Measurements from ENCODE around the gene SPAG16. TPM values are rescaled to one million over a fixed set of nuclear protein-coding genes. Genes with fewer than 3 reads are reported as not detected.

The SPAG16 gene
- total RNA-seq, 2 experiments from 2014 or later, result 2.8 to 3.2 TPM

DNA sequence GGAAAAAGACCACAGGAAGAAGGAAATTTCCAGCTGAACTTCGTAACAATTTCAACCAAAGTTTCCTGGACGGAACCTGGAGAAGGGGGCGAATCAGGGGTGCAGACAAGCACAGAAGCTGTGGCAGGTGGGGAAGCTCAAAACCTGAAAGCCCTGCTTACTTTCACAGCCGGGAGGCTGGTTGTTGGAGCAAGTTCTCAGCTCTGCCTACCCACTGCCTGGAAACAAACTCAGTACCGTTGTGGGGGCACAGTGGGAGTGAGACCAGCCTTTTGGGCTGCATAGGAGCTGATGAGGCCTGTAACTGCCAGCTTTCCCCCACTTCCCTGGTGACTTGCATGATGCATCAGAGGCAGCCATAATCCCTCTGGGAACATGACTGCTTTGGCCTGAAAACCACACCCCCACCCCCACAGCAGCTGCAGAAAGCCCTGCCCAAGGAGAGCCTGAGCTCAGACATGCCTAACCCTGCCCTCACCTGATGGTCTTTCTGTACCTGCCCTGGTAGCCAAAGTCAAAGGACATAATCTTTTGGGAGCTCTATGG is 919.6 kb downstream of the SPAG16 start:
- POLR2A ChIA-PET, result no interaction called here
- H3K4me3 Mint-ChIP-seq, result no peak overlapping the region
- no peak for DNase-seq
- Histone ChIP-seq H3K36me3 (ENCODE audit: insufficient read depth, low read length) (no peaks in the 10 kb centered on the region), H3K27me3 (ENCODE audit: control insufficient read depth in 1 of 2, insufficient read depth in 2 of 2, low read length in 2 of 2) (no peaks in the 10 kb centered on the region), H3K4me1 (ENCODE audit: insufficient read depth, low read length) (no peaks in the 10 kb centered on the region), H3K4me3 (ENCODE audit: low read length) (no peak overlapping the region), H3K27ac (ENCODE audit: low read depth in 1 of 2, low read length in 2 of 2) (no peak overlapping the region), H3K9me3 (ENCODE audit: control insufficient read depth in 1 of 2, insufficient read depth in 1 of 2, low read length in 2 of 2) (peaks cover 0 to 5% of the 10 kb centered on the region in 2 experiments)
- no peak for ATAC-seq (ENCODE audit: poor library complexity)
- H3K27me3 Mint-ChIP-seq, result no peaks in the 10 kb centered on the region
- H3K36me3 Mint-ChIP-seq (ENCODE audit: low read depth), result no peaks in the 10 kb centered on the region
- CTCF ChIA-PET, result no interaction called here
- H3K27ac Mint-ChIP-seq, result no peak overlapping the region
- no peaks in the 10 kb centered on the region for H3K9me3 Mint-ChIP-seq
- no peaks in the 10 kb centered on the region for H3K4me1 Mint-ChIP-seq (ENCODE audit: low read depth)
- TF ChIP-seq, protein P1, sequence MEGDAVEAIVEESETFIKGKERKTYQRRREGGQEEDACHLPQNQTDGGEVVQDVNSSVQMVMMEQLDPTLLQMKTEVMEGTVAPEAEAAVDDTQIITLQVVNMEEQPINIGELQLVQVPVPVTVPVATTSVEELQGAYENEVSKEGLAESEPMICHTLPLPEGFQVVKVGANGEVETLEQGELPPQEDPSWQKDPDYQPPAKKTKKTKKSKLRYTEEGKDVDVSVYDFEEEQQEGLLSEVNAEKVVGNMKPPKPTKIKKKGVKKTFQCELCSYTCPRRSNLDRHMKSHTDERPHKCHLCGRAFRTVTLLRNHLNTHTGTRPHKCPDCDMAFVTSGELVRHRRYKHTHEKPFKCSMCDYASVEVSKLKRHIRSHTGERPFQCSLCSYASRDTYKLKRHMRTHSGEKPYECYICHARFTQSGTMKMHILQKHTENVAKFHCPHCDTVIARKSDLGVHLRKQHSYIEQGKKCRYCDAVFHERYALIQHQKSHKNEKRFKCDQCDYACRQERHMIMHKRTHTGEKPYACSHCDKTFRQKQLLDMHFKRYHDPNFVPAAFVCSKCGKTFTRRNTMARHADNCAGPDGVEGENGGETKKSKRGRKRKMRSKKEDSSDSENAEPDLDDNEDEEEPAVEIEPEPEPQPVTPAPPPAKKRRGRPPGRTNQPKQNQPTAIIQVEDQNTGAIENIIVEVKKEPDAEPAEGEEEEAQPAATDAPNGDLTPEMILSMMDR (IDR thresholded peaks at IDR 0.05), result no peak
- intact Hi-C loops (cut with DNase I, micrococcal nuclease), result no loop called here

DNA sequence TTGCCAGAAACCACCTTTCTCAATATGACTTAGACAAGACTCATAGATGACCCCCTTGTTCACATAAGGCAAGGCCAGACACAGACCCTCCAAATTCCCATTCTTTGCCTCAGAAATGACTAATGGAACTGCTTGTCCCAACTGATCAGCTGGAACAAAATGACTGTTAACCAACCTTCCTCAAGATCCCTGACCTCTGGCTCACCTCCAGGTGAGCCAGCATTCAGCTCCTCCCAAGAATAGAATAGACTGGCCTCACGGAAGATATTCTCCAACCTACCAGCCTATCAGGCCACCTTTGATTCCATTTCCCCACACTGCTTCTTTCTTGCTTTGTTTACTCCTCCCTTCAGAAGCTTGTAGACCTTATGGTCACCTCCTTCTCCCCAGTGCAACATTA is 930.8 kb downstream of the SPAG16 start:
- no peaks in the 10 kb centered on the region for H3K27me3 Mint-ChIP-seq
- no peak overlapping the region for H3K4me3 ChIP-seq (ENCODE audit: low read length)
- no peaks in the 10 kb centered on the region for H3K9me3 ChIP-seq (ENCODE audit: control insufficient read depth in 1 of 2, insufficient read depth in 1 of 2, low read length in 2 of 2)
- TF ChIP-seq, protein P1 (IDR thresholded peaks at IDR 0.05), result no peak
- ChIA-PET POLR2A (no interaction called here), CTCF (no interaction called here)
- no peaks in the 10 kb centered on the region for H3K4me1 Mint-ChIP-seq (ENCODE audit: low read depth)
- intact Hi-C loops (cut with DNase I, micrococcal nuclease), result no loop called here
- no peak overlapping the region for H3K27ac ChIP-seq (ENCODE audit: low read depth in 1 of 2, low read length in 2 of 2)
- ATAC-seq (ENCODE audit: poor library complexity) (no peak), DNase-seq (no peak)
- H3K36me3 ChIP-seq (ENCODE audit: insufficient read depth, low read length), result no peaks in the 10 kb centered on the region
- no peaks in the 10 kb centered on the region for H3K36me3 Mint-ChIP-seq (ENCODE audit: low read depth)
- H3K9me3 Mint-ChIP-seq, result peaks cover 4% of the 10 kb centered on the region
- H3K27me3 ChIP-seq (ENCODE audit: control insufficient read depth in 1 of 2, insufficient read depth in 2 of 2, low read length in 2 of 2), result no peaks in the 10 kb centered on the region
- H3K27ac Mint-ChIP-seq, result no peak overlapping the region
- H3K4me3 Mint-ChIP-seq, result no peak overlapping the region
- no peaks in the 10 kb centered on the region for H3K4me1 ChIP-seq (ENCODE audit: insufficient read depth, low read length)

DNA sequence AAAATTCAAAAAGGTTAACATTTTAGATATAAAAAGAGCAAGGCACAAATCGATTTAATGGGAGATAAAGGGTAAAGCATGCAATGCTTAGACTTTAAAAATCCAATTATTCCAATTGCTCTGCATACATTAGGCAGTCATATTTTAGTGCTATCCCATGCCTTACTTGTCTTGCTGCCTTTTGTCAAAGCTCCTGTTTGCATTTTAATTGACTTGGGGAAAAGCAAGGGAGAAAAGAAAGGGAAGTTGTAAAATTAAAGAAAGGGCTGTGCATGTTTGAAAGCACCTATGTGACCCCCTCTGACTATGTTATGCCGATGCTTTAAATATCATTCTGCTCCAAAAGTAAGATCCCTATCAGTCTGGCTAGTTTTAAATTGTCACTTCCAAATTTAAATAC is 932.9 kb downstream of the SPAG16 start:
- Mint-ChIP-seq H3K4me3 (no peak overlapping the region), H3K27ac (no peak overlapping the region), H3K27me3 (no peaks in the 10 kb centered on the region), H3K4me1 (ENCODE audit: low read depth) (no peaks in the 10 kb centered on the region), H3K36me3 (ENCODE audit: low read depth) (no peaks in the 10 kb centered on the region), H3K9me3 (peaks cover 4% of the 10 kb centered on the region)
- POLR2A ChIA-PET, result no interaction called here
- intact Hi-C loops (cut with DNase I, micrococcal nuclease), result no loop called here
- H3K9me3 ChIP-seq (ENCODE audit: control insufficient read depth in 1 of 2, insufficient read depth in 1 of 2, low read length in 2 of 2), result no peaks in the 10 kb centered on the region
- TF ChIP-seq, protein P1 (IDR thresholded peaks at IDR 0.05), result no peak
- ATAC-seq (ENCODE audit: poor library complexity), result no peak
- H3K4me3 ChIP-seq (ENCODE audit: low read length), result no peak overlapping the region
- DNase-seq, result no peak
- H3K36me3 ChIP-seq (ENCODE audit: insufficient read depth, low read length), result no peaks in the 10 kb centered on the region
- CTCF ChIA-PET, result no interaction called here
- no peaks in the 10 kb centered on the region for H3K27me3 ChIP-seq (ENCODE audit: control insufficient read depth in 1 of 2, insufficient read depth in 2 of 2, low read length in 2 of 2)
- H3K27ac ChIP-seq (ENCODE audit: low read depth in 1 of 2, low read length in 2 of 2), result no peak overlapping the region
- H3K4me1 ChIP-seq (ENCODE audit: insufficient read depth, low read length), result no peaks in the 10 kb centered on the region
